ENCODE measurements around the gene L3MBTL4.
"Not testable (repeated sequence)": the region's sequence is repeated elsewhere in the genome, so short reads cannot be mapped to it uniquely, and the experiment has no call there.

Gene L3MBTL4

GRCh38 chr18:6414723-6415417 lies at the start of gene L3MBTL4:
Gene L3MBTL4, minus strand, starts transcription at chr18:6414911. Its CDS starts 103,286 bp downstream, at chr18:6311625.
- DNase-seq, result no peak

GRCh38 chr18:6452194-6452593 lies 37.5 kb upstream of the L3MBTL4 start:
- no peak for DNase-seq

GRCh38 chr18:6449213-6449612 lies 34.5 kb upstream of the L3MBTL4 start:
- DNase-seq, result no peak

GRCh38 chr18:6444466-6445228 lies 29.9 kb upstream of the L3MBTL4 start:
- no peak for DNase-seq

- no peak for DNase-seq
These were observed 26.5 kb upstream of the L3MBTL4 start for GRCh38 chr18:6441200-6441599.

- DNase-seq, result no peak
These were observed 23.5 kb upstream of the L3MBTL4 start for GRCh38 chr18:6437937-6438818.

GRCh38 chr18:6435731-6436130 lies 21.0 kb upstream of the L3MBTL4 start:
- no peak for DNase-seq

GRCh38 chr18:6434987-6435709 lies 20.4 kb upstream of the L3MBTL4 start:
- no peak for DNase-seq

- no peak for DNase-seq
These were observed 19.8 kb upstream of the L3MBTL4 start for GRCh38 chr18:6434481-6434880.

- no peak for DNase-seq
These were observed 17.1 kb upstream of the L3MBTL4 start for GRCh38 chr18:6431659-6432318.

- no peak for DNase-seq
These were observed 14.2 kb upstream of the L3MBTL4 start for GRCh38 chr18:6428851-6429395.

- DNase-seq, result no peak
These were observed 12.6 kb upstream of the L3MBTL4 start for GRCh38 chr18:6427286-6427685.

GRCh38 chr18:6423289-6423688 lies 8.6 kb upstream of the L3MBTL4 start:
- no peak for DNase-seq

- DNase-seq, result no peak
These were observed 491 bp downstream of the L3MBTL4 start for GRCh38 chr18:6414118-6414722.

GRCh38 chr18:6413579-6414117 lies 1.1 kb downstream of the L3MBTL4 start:
- no peak for DNase-seq

GRCh38 chr18:6412933-6413472 lies 1.7 kb downstream of the L3MBTL4 start:
- no peak for DNase-seq

GRCh38 chr18:6411382-6411781 lies 3.3 kb downstream of the L3MBTL4 start:
- DNase-seq, result no peak

GRCh38 chr18:6409933-6410332 lies 4.8 kb downstream of the L3MBTL4 start:
- no peak for DNase-seq

GRCh38 chr18:6408543-6408942 lies 6.2 kb downstream of the L3MBTL4 start:
- DNase-seq, result not testable (repeated sequence)

- DNase-seq, result no peak
These were observed 7.7 kb downstream of the L3MBTL4 start for GRCh38 chr18:6406910-6407470.
